Measurements from ENCODE around the gene NFIB.
A peak's percentile ranks its signal among the peaks of the same experiment; 100 is the strongest.

NFIB gene

GRCh38 chr9:14321517-14322130 is 7.7 kb upstream of the NFIB start:
- peaks cover 64% of the 10 kb centered on the region for H3K4me1 Mint-ChIP-seq
- H3K4me3 Mint-ChIP-seq, result peak overlapping the region; percentile 91 to 99 (median 95)
- H3K27me3 Mint-ChIP-seq (ENCODE audit: low read depth), result peaks cover 4% of the 10 kb centered on the region
- no peak for TF ChIP-seq CTCF (IDR thresholded peaks at IDR 0.05; ENCODE audit: unreplicated experiment in 3 of 3)
- no peaks in the 10 kb centered on the region for H3K36me3 Mint-ChIP-seq (ENCODE audit: low read depth)
- H3K9me3 Mint-ChIP-seq, result no peaks in the 10 kb centered on the region
- H3K27ac Mint-ChIP-seq, result peak overlapping the region; percentile 95 to 99 (median 98)

GRCh38 chr9:14320271-14321181 is 6.6 kb upstream of the NFIB start:
- Mint-ChIP-seq H3K27ac (peak overlapping the region; percentile 95 to 99 (median 98)), H3K27me3 (ENCODE audit: low read depth) (peaks cover 4% of the 10 kb centered on the region), H3K9me3 (no peaks in the 10 kb centered on the region), H3K36me3 (ENCODE audit: low read depth) (no peaks in the 10 kb centered on the region), H3K4me3 (peak overlapping the region; percentile 91 to 99 (median 95)), H3K4me1 (peaks cover 61% of the 10 kb centered on the region)
- no peak for TF ChIP-seq CTCF (IDR thresholded peaks at IDR 0.05; ENCODE audit: unreplicated experiment in 3 of 3)

- Mint-ChIP-seq H3K4me1 (peaks cover 56% of the 10 kb centered on the region), H3K4me3 (peak overlapping the region; percentile 91 to 99 (median 95)), H3K27ac (peak overlapping the region; percentile 95 to 99 (median 98)), H3K9me3 (peaks cover 2% of the 10 kb centered on the region), H3K27me3 (ENCODE audit: low read depth) (peaks cover 11% of the 10 kb centered on the region), H3K36me3 (ENCODE audit: low read depth) (peaks cover 4% of the 10 kb centered on the region)
- TF ChIP-seq CTCF (IDR thresholded peaks at IDR 0.05; ENCODE audit: unreplicated experiment in 3 of 3), result no peak
Observed at GRCh38 chr9:14318934-14319580, 5.1 kb upstream of the NFIB start.

GRCh38 chr9:14318361-14318760 is 4.4 kb upstream of the NFIB start:
- TF ChIP-seq CTCF (IDR thresholded peaks at IDR 0.05; ENCODE audit: unreplicated experiment in 3 of 3), result no peak
- Mint-ChIP-seq H3K4me1 (peaks cover 50% of the 10 kb centered on the region), H3K27me3 (ENCODE audit: low read depth) (peaks cover 11% of the 10 kb centered on the region), H3K36me3 (ENCODE audit: low read depth) (peaks cover 4% of the 10 kb centered on the region), H3K4me3 (peak overlapping the region; percentile 91 to 99 (median 95)), H3K9me3 (peaks cover 2% of the 10 kb centered on the region), H3K27ac (peak overlapping the region; percentile 95 to 99 (median 98))

- peaks cover 4% of the 10 kb centered on the region for H3K36me3 Mint-ChIP-seq (ENCODE audit: low read depth)
- H3K9me3 Mint-ChIP-seq, result peaks cover 2% of the 10 kb centered on the region
- H3K27ac Mint-ChIP-seq, result peak overlapping the region; percentile 95 to 99 (median 98)
- H3K27me3 Mint-ChIP-seq (ENCODE audit: low read depth), result peaks cover 11% of the 10 kb centered on the region
- peaks cover 45% of the 10 kb centered on the region for H3K4me1 Mint-ChIP-seq
- H3K4me3 Mint-ChIP-seq, result peak overlapping the region; percentile 91 to 99 (median 95)
- TF ChIP-seq CTCF (IDR thresholded peaks at IDR 0.05; ENCODE audit: unreplicated experiment in 3 of 3), result no peak
Observed at GRCh38 chr9:14317667-14318320, 3.9 kb upstream of the NFIB start.
